ENCODE measurements around the gene ABHD3.

- TF ChIP-seq CTCF (IDR thresholded peaks at IDR 0.05) (no peak), POLR2A (IDR thresholded peaks at IDR 0.05) (no peak), POLR2AphosphoS5 (IDR thresholded peaks at IDR 0.05) (no peak)
These were observed 1.2 kb downstream of the ABHD3 start for GRCh38 chr18:21703241-21703820.
